ENCODE results near the gene TCL1B.

Gene TCL1B

GRCh38 chr14:95668235-95668772, 17.9 kb upstream of the TCL1B start:
- Histone ChIP-seq H3F3A (ENCODE audit: insufficient read depth) (peaks cover 44% of the 10 kb centered on the region), H4K20me1 (ENCODE audit: low read depth, low read length) (no peaks in the 10 kb centered on the region), H3K27me3 (ENCODE audit: low read length) (no peaks in the 10 kb centered on the region), H3K36me3 (ENCODE audit: low read length) (peaks cover 2% of the 10 kb centered on the region; the same call in 1 of the 2 replicates), H3K4me3 (ENCODE audit: insufficient read depth, low read length, poor library complexity, severe bottlenecking) (no peak overlapping the region), H3K9me3 (ENCODE audit: insufficient read depth, low read length) (no peaks in the 10 kb centered on the region), H3K9ac (ENCODE audit: low read length) (peak overlapping the region; percentile 64), H3K79me2 (ENCODE audit: insufficient read depth, low read length) (no peaks in the 10 kb centered on the region), H3K9me2 (replicated peaks; ENCODE audit: insufficient read depth, low read length) (no peaks in the 10 kb centered on the region), H2AFZ (ENCODE audit: low read depth, low read length, severe bottlenecking) (no peak overlapping the region), H3K27ac (ENCODE audit: low read depth, low read length) (peak overlapping the region; percentile 99), H3K4me2 (ENCODE audit: low read depth, low read length, poor library complexity, severe bottlenecking) (peak overlapping the region; percentile 70)
- no peak for TF ChIP-seq EZH2phosphoT487 (conservative IDR thresholded peaks at IDR 0.05; ENCODE audit: low read length)
- TF ChIP-seq, protein P1, sequence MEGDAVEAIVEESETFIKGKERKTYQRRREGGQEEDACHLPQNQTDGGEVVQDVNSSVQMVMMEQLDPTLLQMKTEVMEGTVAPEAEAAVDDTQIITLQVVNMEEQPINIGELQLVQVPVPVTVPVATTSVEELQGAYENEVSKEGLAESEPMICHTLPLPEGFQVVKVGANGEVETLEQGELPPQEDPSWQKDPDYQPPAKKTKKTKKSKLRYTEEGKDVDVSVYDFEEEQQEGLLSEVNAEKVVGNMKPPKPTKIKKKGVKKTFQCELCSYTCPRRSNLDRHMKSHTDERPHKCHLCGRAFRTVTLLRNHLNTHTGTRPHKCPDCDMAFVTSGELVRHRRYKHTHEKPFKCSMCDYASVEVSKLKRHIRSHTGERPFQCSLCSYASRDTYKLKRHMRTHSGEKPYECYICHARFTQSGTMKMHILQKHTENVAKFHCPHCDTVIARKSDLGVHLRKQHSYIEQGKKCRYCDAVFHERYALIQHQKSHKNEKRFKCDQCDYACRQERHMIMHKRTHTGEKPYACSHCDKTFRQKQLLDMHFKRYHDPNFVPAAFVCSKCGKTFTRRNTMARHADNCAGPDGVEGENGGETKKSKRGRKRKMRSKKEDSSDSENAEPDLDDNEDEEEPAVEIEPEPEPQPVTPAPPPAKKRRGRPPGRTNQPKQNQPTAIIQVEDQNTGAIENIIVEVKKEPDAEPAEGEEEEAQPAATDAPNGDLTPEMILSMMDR (IDR thresholded peaks at IDR 0.05; ENCODE audit: insufficient read depth, low read length, poor library complexity, severe bottlenecking): no peak

- no peak overlapping the region for H3K27ac ChIP-seq (ENCODE audit: low read depth, low read length)
- no peak overlapping the region for H2AFZ ChIP-seq (ENCODE audit: low read depth, low read length, severe bottlenecking)
- H3K9me3 ChIP-seq (ENCODE audit: insufficient read depth, low read length): no peaks in the 10 kb centered on the region
- peaks cover 2% of the 10 kb centered on the region; the same call in 1 of the 2 replicates for H3K36me3 ChIP-seq (ENCODE audit: low read length)
- no peaks in the 10 kb centered on the region for H3K79me2 ChIP-seq (ENCODE audit: insufficient read depth, low read length)
- H3K4me3 ChIP-seq (ENCODE audit: insufficient read depth, low read length, poor library complexity, severe bottlenecking): no peak overlapping the region
- no peak overlapping the region for H3K9ac ChIP-seq (ENCODE audit: low read length)
- no peaks in the 10 kb centered on the region for H4K20me1 ChIP-seq (ENCODE audit: low read depth, low read length)
- no peaks in the 10 kb centered on the region; the same call in 1 of the 2 replicates for H3F3A ChIP-seq (ENCODE audit: insufficient read depth)
- TF ChIP-seq, protein P1 (IDR thresholded peaks at IDR 0.05; ENCODE audit: insufficient read depth, low read length, poor library complexity, severe bottlenecking): no peak
- no peak for TF ChIP-seq EZH2phosphoT487 (conservative IDR thresholded peaks at IDR 0.05; ENCODE audit: low read length)
- no peaks in the 10 kb centered on the region for H3K9me2 ChIP-seq (replicated peaks; ENCODE audit: insufficient read depth, low read length)
- no peak overlapping the region for H3K4me2 ChIP-seq (ENCODE audit: low read depth, low read length, poor library complexity, severe bottlenecking)
- no peaks in the 10 kb centered on the region for H3K27me3 ChIP-seq (ENCODE audit: low read length)
These were observed 11.6 kb upstream of the TCL1B start for GRCh38 chr14:95674613-95675012.

DNA sequence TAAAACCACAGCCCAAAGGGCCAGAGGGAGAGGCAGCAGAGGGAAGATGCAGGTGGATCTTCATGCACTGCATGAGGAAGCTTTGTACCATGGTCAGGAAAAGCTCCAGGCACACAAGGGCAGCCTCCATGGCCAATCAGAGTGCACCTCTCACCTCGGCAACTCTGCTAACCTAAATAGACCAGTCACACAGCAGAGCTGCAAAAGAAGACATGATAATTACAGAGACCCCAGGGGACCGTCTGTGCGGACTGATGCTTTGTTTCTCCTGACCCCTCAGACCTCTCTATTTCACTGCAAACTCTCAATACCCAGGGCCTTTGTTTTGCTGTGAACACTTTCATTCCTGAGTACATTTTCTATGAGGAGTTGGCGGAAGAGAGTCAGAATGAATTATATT, 10.7 kb upstream of the TCL1B start:
- H4K20me1 ChIP-seq (ENCODE audit: low read depth, low read length): no peaks in the 10 kb centered on the region
- H3K9ac ChIP-seq (ENCODE audit: low read length): no peak overlapping the region
- no peaks in the 10 kb centered on the region for H3K9me2 ChIP-seq (replicated peaks; ENCODE audit: insufficient read depth, low read length)
- H3K36me3 ChIP-seq (ENCODE audit: low read length): peaks cover 2% of the 10 kb centered on the region; the same call in 1 of the 2 replicates
- no peak overlapping the region for H3K27ac ChIP-seq (ENCODE audit: low read depth, low read length)
- no peaks in the 10 kb centered on the region for H3F3A ChIP-seq (ENCODE audit: insufficient read depth)
- no peak overlapping the region for H2AFZ ChIP-seq (ENCODE audit: low read depth, low read length, severe bottlenecking)
- no peaks in the 10 kb centered on the region for H3K27me3 ChIP-seq (ENCODE audit: low read length)
- no peaks in the 10 kb centered on the region for H3K9me3 ChIP-seq (ENCODE audit: insufficient read depth, low read length)
- H3K4me3 ChIP-seq (ENCODE audit: insufficient read depth, low read length, poor library complexity, severe bottlenecking): no peak overlapping the region
- TF ChIP-seq, protein P1 (IDR thresholded peaks at IDR 0.05; ENCODE audit: insufficient read depth, low read length, poor library complexity, severe bottlenecking): no peak
- TF ChIP-seq EZH2phosphoT487 (conservative IDR thresholded peaks at IDR 0.05; ENCODE audit: low read length): no peak
- H3K4me2 ChIP-seq (ENCODE audit: low read depth, low read length, poor library complexity, severe bottlenecking): no peak overlapping the region
- H3K79me2 ChIP-seq (ENCODE audit: insufficient read depth, low read length): no peaks in the 10 kb centered on the region
